IPS-NIHi11 (cell line): ENCODE results near the gene RCBTB1.
"Not testable (repeated sequence)": the region's sequence is repeated elsewhere in the genome, so short reads cannot be mapped to it uniquely, and the experiment has no call there.

ENCODE experiments used
- DNase-seq: peaks from one replicate; pipeline ENCODE4 v3.0.0; 2012; ENCODE audit warnings: mixed read lengths, low spot score

Gene RCBTB1

GRCh38 chr13:49516467-49516866 is 68.9 kb downstream of the RCBTB1 start:
- no peak for DNase-seq

GRCh38 chr13:49512578-49512977 is 72.8 kb downstream of the RCBTB1 start:
- DNase-seq, result no peak

GRCh38 chr13:49503951-49504350 is 81.4 kb downstream of the RCBTB1 start:
- DNase-seq, result no peak

GRCh38 chr13:49502954-49503353 is 82.4 kb downstream of the RCBTB1 start:
- no peak for DNase-seq

GRCh38 chr13:49499889-49500660 is 85.3 kb downstream of the RCBTB1 start:
- DNase-seq, result no peak

- no peak for DNase-seq
Measured at GRCh38 chr13:49498206-49498605, 87.2 kb downstream of the RCBTB1 start.

- DNase-seq, result no peak
Measured at GRCh38 chr13:49497272-49497671, 88.1 kb downstream of the RCBTB1 start.

- DNase-seq, result not testable (repeated sequence)
Measured at GRCh38 chr13:49496837-49497236, 88.5 kb downstream of the RCBTB1 start.

- peak; percentile 82 for DNase-seq
Measured at GRCh38 chr13:49495783-49496762, 89.3 kb downstream of the RCBTB1 start, which contains the start of gene PHF11. Gene PHF11, plus strand, starts transcription at chr13:49495953. Its CDS starts 49 bp downstream, at chr13:49496002.

- DNase-seq, result no peak
Measured at GRCh38 chr13:49494645-49495044, 90.7 kb downstream of the RCBTB1 start.

GRCh38 chr13:49488563-49488962 is 96.8 kb downstream of the RCBTB1 start:
- DNase-seq, result no peak
